ENCODE results near the gene XG.
"Not testable (repeated sequence)": the region's sequence is repeated elsewhere in the genome, so short reads cannot be mapped to it uniquely, and the experiment has no call there.

XG gene

GRCh38 chrX:2782171-2782570 is 30.3 kb downstream of the XG start:
- Histone ChIP-seq H3K4me1 (ENCODE audit: control insufficient read depth, insufficient read depth, low read length) (no peaks in the 10 kb centered on the region), H3K4me3 (ENCODE audit: low read length) (no peak overlapping the region), H3K9ac (ENCODE audit: low read depth, low read length) (no peak overlapping the region), H3K4me2 (ENCODE audit: low read length) (no peak overlapping the region), H3K36me3 (ENCODE audit: insufficient read depth, low read length) (no peaks in the 10 kb centered on the region), H3K27me3 (ENCODE audit: control insufficient read depth, insufficient read depth, low read length) (peaks cover 29% of the 10 kb centered on the region), H3K9me3 (replicated peaks; ENCODE audit: low read length) (no peaks in the 10 kb centered on the region)

- Histone ChIP-seq H3K27me3 (ENCODE audit: control insufficient read depth, insufficient read depth, low read length) (peaks cover 29% of the 10 kb centered on the region), H3K9ac (ENCODE audit: low read depth, low read length) (no peak overlapping the region), H3K36me3 (ENCODE audit: insufficient read depth, low read length) (no peaks in the 10 kb centered on the region), H3K9me3 (replicated peaks; ENCODE audit: low read length) (no peaks in the 10 kb centered on the region), H3K4me2 (ENCODE audit: low read length) (no peak overlapping the region), H3K4me1 (ENCODE audit: control insufficient read depth, insufficient read depth, low read length) (no peaks in the 10 kb centered on the region), H3K4me3 (ENCODE audit: low read length) (no peak overlapping the region)
Observed at GRCh38 chrX:2782778-2783177, 30.9 kb downstream of the XG start.

GRCh38 chrX:2784026-2784425 is 32.2 kb downstream of the XG start:
- H3K4me3 ChIP-seq (ENCODE audit: low read length), result no peak overlapping the region
- no peaks in the 10 kb centered on the region for H3K9me3 ChIP-seq (replicated peaks; ENCODE audit: low read length)
- no peaks in the 10 kb centered on the region for H3K36me3 ChIP-seq (ENCODE audit: insufficient read depth, low read length)
- peaks cover 23% of the 10 kb centered on the region for H3K27me3 ChIP-seq (ENCODE audit: control insufficient read depth, insufficient read depth, low read length)
- H3K4me2 ChIP-seq (ENCODE audit: low read length), result no peak overlapping the region
- no peaks in the 10 kb centered on the region for H3K4me1 ChIP-seq (ENCODE audit: control insufficient read depth, insufficient read depth, low read length)
- no peak overlapping the region for H3K9ac ChIP-seq (ENCODE audit: low read depth, low read length)

- Histone ChIP-seq H3K27me3 (ENCODE audit: control insufficient read depth, insufficient read depth, low read length) (peaks cover 23% of the 10 kb centered on the region), H3K36me3 (ENCODE audit: insufficient read depth, low read length) (no peaks in the 10 kb centered on the region), H3K9me3 (replicated peaks; ENCODE audit: low read length) (no peaks in the 10 kb centered on the region), H3K9ac (ENCODE audit: low read depth, low read length) (no peak overlapping the region), H3K4me2 (ENCODE audit: low read length) (no peak overlapping the region), H3K4me3 (ENCODE audit: low read length) (no peak overlapping the region), H3K4me1 (ENCODE audit: control insufficient read depth, insufficient read depth, low read length) (no peaks in the 10 kb centered on the region)
Observed at GRCh38 chrX:2785538-2785937, 33.7 kb downstream of the XG start.

GRCh38 chrX:2788980-2789379 is 37.1 kb downstream of the XG start:
- H3K9ac ChIP-seq (ENCODE audit: low read depth, low read length), result no peak overlapping the region
- no peaks in the 10 kb centered on the region for H3K36me3 ChIP-seq (ENCODE audit: insufficient read depth, low read length)
- H3K4me2 ChIP-seq (ENCODE audit: low read length), result no peak overlapping the region

GRCh38 chrX:2789569-2789968 is 37.7 kb downstream of the XG start:
- no peak overlapping the region for H3K4me3 ChIP-seq (ENCODE audit: low read length)
- H3K9me3 ChIP-seq (replicated peaks; ENCODE audit: low read length), result no peaks in the 10 kb centered on the region
- H3K4me1 ChIP-seq (ENCODE audit: control insufficient read depth, insufficient read depth, low read length), result no peaks in the 10 kb centered on the region
- no peaks in the 10 kb centered on the region for H3K36me3 ChIP-seq (ENCODE audit: insufficient read depth, low read length)
- H3K9ac ChIP-seq (ENCODE audit: low read depth, low read length), result no peak overlapping the region
- H3K27me3 ChIP-seq (ENCODE audit: control insufficient read depth, insufficient read depth, low read length), result peaks cover 23% of the 10 kb centered on the region
- H3K4me2 ChIP-seq (ENCODE audit: low read length), result no peak overlapping the region

More at GRCh38 chrX:2788980-2789379, 37.1 kb downstream of the XG start:
- Histone ChIP-seq H3K4me3 (ENCODE audit: low read length) (no peak overlapping the region), H3K27me3 (ENCODE audit: control insufficient read depth, insufficient read depth, low read length) (peaks cover 21% of the 10 kb centered on the region), H3K4me1 (ENCODE audit: control insufficient read depth, insufficient read depth, low read length) (no peaks in the 10 kb centered on the region), H3K9me3 (replicated peaks; ENCODE audit: low read length) (no peaks in the 10 kb centered on the region)

GRCh38 chrX:2793752-2794151 is 41.9 kb downstream of the XG start:
- Histone ChIP-seq H3K9me3 (replicated peaks; ENCODE audit: low read length) (no peaks in the 10 kb centered on the region), H3K4me1 (ENCODE audit: control insufficient read depth, insufficient read depth, low read length) (no peaks in the 10 kb centered on the region), H3K4me2 (ENCODE audit: low read length) (no peak overlapping the region), H3K9ac (ENCODE audit: low read depth, low read length) (no peak overlapping the region), H3K27me3 (ENCODE audit: control insufficient read depth, insufficient read depth, low read length) (peaks cover 19% of the 10 kb centered on the region), H3K36me3 (ENCODE audit: insufficient read depth, low read length) (no peaks in the 10 kb centered on the region), H3K4me3 (ENCODE audit: low read length) (no peak overlapping the region)

GRCh38 chrX:2794336-2794735 is 42.5 kb downstream of the XG start:
- Histone ChIP-seq H3K4me3 (ENCODE audit: low read length) (no peak overlapping the region), H3K9ac (ENCODE audit: low read depth, low read length) (no peak overlapping the region), H3K4me1 (ENCODE audit: control insufficient read depth, insufficient read depth, low read length) (no peaks in the 10 kb centered on the region), H3K4me2 (ENCODE audit: low read length) (no peak overlapping the region), H3K27me3 (ENCODE audit: control insufficient read depth, insufficient read depth, low read length) (peaks cover 19% of the 10 kb centered on the region), H3K9me3 (replicated peaks; ENCODE audit: low read length) (no peaks in the 10 kb centered on the region), H3K36me3 (ENCODE audit: insufficient read depth, low read length) (no peaks in the 10 kb centered on the region)

GRCh38 chrX:2796808-2797207 is 45.0 kb downstream of the XG start:
- not testable (repeated sequence) for H3K4me2 ChIP-seq (ENCODE audit: low read length); H3K9ac ChIP-seq (ENCODE audit: low read depth, low read length); H3K4me1 ChIP-seq (ENCODE audit: control insufficient read depth, insufficient read depth, low read length); H3K9me3 ChIP-seq (replicated peaks; ENCODE audit: low read length); H3K36me3 ChIP-seq (ENCODE audit: insufficient read depth, low read length); H3K4me3 ChIP-seq (ENCODE audit: low read length)
- peaks cover 14% of the 10 kb centered on the region for H3K27me3 ChIP-seq (ENCODE audit: control insufficient read depth, insufficient read depth, low read length)

GRCh38 chrX:2799369-2799768 is 47.5 kb downstream of the XG start:
- Histone ChIP-seq H3K9me3 (replicated peaks; ENCODE audit: low read length) (no peaks in the 10 kb centered on the region), H3K9ac (ENCODE audit: low read depth, low read length) (no peak overlapping the region), H3K4me1 (ENCODE audit: control insufficient read depth, insufficient read depth, low read length) (no peaks in the 10 kb centered on the region), H3K4me2 (ENCODE audit: low read length) (no peak overlapping the region), H3K36me3 (ENCODE audit: insufficient read depth, low read length) (no peaks in the 10 kb centered on the region), H3K4me3 (ENCODE audit: low read length) (no peak overlapping the region), H3K27me3 (ENCODE audit: control insufficient read depth, insufficient read depth, low read length) (no peaks in the 10 kb centered on the region)

GRCh38 chrX:2799980-2800379 is 48.1 kb downstream of the XG start:
- not testable (repeated sequence) for H3K27me3 ChIP-seq (ENCODE audit: control insufficient read depth, insufficient read depth, low read length); H3K4me3 ChIP-seq (ENCODE audit: low read length); H3K36me3 ChIP-seq (ENCODE audit: insufficient read depth, low read length); H3K9ac ChIP-seq (ENCODE audit: low read depth, low read length); H3K4me1 ChIP-seq (ENCODE audit: control insufficient read depth, insufficient read depth, low read length); H3K9me3 ChIP-seq (replicated peaks; ENCODE audit: low read length); H3K4me2 ChIP-seq (ENCODE audit: low read length)

- Histone ChIP-seq H3K36me3 (ENCODE audit: insufficient read depth, low read length) (no peaks in the 10 kb centered on the region), H3K4me2 (ENCODE audit: low read length) (no peak overlapping the region), H3K9me3 (replicated peaks; ENCODE audit: low read length) (no peaks in the 10 kb centered on the region), H3K4me1 (ENCODE audit: control insufficient read depth, insufficient read depth, low read length) (peaks cover 10% of the 10 kb centered on the region), H3K4me3 (ENCODE audit: low read length) (no peak overlapping the region), H3K27me3 (ENCODE audit: control insufficient read depth, insufficient read depth, low read length) (no peaks in the 10 kb centered on the region), H3K9ac (ENCODE audit: low read depth, low read length) (no peak overlapping the region)
Observed at GRCh38 chrX:2801223-2801622, 49.4 kb downstream of the XG start.
